Measurements from ENCODE around the gene RET.

The RET gene

DNA sequence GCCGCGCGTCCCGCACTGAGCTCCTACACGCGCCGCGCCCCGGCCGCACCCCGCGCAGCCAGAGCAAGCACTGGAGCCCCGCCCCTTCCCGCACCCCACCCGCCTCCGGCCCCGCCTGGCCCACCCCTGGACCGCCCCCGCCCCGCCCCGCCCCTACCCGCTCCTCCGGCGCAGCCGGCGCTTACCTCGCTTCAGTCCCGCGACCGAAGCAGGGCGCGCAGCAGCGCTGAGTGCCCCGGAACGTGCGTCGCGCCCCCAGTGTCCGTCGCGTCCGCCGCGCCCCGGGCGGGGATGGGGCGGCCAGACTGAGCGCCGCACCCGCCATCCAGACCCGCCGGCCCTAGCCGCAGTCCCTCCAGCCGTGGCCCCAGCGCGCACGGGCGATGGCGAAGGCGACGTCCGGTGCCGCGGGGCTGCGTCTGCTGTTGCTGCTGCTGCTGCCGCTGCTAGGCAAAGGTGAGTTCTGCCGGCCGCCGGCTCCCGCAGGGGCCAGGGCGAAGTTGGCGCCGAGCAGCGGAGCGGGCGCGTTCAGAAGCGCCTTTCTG, at the start of gene RET:
Gene RET, plus strand, starts transcription at position 194 of the 545 bp plus-strand sequence. Its CDS starts 190 bp downstream, at position 384.
- DNase-seq = no peak

DNA sequence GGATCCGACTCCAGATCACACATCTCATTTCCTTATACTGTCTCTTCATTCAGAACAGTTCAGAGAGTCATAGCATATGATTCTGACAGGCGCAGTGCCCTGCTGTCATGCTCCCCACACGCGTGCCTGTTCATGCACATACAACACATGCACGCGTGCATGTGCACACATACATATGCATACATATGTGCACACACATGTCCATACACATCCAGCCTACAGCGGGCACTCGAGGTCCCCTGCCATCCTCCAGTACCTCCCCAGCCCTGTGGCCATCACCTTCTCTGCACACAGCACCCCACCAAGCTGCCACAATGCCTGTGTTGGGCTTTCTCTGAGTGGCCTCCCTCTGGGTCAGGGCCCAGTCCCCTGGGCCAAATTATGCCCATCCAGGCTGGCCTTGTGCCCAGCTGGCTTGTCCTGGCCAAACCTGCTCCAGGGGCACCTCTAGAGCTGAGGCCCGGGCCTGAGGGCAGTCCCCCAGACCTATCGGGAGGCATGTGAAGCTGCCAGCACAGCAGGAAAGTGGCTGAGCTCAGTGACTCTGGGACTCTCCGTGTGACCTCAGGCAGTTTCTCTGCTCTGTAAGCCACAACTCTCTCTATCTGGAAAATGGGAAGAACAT, 49.4 kb upstream of the RET start:
- no peak for DNase-seq

DNA sequence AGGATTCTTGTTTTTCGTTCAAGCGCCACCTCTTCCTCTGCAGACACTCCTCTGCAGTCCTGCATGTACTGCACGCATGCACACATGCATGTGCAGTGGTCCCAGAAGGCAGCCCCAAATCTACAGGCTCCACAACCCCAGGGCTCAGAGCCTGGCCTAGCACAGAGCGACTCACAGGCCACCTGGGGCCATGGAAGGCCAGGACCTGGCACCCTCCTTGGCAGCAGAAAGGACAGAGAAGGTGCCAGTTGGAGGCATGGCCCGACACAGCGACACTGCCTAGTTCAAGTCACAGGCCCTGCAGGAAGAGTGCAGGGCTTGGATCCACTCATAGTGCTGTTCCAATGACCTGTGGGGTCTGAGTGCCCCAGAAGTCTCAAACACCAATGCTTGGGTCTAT, 48.7 kb upstream of the RET start:
- no peak for DNase-seq

DNA sequence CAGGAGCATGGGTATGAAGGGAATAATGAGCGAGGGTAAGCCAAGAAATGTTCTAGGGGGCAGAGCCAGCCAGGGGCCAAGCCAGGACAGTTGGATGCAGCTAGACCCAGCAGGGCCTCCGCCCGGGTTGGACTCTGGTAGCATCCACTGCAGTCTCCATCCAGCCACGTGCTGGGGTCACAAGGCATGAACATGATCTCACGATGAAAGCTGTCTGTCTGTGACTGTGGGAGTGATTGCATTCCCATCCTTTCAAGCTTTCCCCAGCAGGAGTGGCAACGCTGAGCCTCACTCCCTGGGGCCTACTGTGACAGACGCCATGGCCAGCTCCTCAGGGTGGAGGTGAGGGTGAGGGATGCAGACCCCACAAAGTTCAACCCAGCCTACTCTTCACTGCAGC, 47.8 kb upstream of the RET start:
- DNase-seq = no peak

DNA sequence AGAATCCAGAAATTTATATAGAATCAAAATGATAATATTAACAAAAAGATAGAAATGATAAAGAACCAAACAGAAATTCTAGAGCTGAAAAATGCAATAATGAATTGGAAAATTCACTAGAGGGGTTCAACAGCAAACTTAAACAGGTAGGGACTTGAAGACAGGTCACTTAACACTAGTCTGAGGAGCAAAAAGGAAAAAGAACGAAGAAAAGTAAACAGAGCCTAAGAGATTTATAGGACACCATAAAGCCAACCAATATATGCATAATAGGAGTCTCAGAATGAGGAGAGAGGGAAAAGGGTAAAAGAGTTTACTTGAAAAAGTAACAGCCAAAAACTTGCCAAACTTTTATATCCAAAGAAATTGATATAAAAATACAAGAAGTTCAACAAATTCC, 44.3 kb upstream of the RET start:
- DNase-seq = no peak

DNA sequence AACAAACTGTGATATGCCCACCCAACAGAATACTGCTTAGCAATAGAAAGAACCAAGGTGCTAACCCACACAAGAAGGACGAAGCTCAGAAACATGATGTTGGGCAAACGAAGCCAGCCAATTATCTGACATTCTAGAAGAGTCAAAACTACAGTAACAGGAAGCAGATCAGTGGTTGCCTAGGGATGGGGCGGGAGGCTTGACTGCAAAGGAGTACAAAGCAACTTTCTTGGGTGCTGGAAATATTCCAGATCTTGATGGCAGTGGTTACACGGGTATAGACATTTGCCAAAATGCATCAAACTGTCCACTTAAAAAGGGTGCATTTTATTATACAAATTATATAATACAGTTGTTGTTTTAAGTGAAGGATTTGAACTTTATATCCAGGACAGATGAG, 41.1 kb upstream of the RET start:
- DNase-seq = no peak

DNA sequence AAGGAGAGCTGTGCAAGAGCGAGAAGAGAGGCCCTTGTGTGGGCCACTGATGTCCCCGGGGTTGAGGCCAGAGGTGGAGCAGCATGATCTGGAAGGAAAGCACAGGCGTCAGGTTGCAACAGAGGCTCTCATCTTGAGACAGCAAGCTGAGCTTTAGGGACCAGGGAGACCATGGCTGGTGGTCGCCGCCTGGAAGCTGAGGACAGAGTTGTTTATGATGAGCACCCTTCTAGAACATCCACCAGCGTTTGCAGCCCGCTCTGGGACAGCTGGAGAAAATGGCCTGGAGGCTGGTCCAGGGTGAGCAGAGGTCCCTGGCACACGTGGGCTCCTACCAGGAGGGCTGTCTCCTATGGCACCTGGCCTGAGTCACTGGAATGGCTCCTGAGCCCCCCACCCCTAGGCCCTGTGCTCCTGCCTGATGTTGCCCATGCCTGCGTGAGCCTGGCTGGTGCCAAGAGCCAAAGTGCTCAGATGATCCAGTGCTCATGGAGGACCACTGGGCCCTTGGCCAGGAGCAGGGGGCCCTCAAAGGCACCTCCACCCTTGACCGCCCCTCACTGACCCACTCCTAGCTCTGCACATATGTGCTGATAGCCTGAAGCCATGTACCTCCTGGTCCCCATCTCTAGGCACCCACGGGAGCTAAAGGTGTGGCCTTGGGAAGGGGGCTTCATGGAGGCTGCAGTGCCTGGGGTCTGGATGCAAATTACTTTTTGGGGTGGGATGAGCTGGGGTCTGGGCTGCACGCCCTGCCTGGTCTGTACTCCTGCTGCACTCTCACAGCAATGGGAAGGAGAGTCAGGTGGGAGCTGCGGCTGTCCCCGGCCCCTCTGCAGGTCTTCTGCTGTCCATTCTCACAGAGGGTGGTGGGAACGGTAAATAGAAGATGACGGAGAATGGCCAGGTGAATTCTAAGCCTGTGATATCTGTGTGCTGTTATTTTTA, 40.1 kb upstream of the RET start:
- DNase-seq = no peak

DNA sequence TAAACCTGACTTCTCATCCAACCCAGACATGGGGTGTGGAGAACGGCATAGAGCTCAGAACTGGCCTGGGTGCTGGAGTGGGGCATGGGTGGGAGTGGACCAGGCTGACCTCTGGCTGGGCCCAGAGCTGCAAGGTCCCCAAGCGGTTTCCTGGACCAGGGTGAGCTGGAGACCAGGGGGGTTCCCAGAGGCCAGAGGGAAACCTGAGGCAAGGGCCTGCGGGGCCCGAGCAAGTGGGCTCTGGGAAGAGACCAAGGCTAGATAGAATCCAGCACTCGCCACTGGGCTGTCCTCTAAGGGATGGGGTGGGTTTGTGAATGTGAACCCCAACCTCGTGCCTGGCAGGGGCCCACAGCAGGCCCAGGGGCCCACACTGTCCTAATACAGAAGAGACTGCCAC, 39.4 kb upstream of the RET start:
- DNase-seq = no peak

DNA sequence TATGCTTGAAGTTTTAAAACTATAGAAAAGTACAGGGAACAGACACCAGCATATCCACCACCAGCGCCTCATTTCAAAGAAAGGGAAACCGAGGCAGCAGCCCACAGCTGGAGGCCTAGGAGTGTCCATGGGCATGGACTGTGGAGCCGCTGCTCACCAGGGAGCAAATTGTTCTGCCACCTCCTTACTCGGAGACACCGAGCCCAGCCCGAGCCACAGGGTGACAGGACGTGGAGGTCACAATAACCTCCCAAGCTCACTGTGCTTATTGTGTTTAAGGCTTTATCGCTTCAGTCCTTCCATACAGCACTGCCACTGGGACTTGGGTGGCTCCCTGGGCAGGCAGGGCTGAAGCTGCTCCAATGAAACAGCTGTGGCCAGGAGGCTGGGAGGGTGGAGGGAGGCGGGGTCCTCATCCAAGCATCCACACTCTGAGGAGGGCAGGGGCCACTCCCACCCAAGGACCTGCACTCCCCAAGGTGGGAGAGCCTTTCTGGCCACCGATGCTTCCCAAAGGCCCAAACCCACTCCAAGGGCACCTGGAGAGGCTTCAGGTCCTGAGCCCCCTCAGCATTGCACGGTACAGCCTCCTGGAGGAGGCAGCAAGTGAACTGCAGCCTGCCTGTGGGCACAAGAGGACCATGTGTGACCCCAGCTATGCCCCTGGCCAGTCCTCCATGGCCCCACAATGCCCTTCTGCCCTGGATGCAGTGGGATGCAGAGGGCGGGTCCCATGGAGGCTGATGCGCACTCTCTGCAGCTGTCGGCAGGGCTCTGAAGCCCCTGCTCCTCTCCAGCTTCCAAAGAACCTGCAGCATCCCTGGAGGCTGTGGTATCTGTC, 38.7 kb upstream of the RET start:
- no peak for DNase-seq

DNA sequence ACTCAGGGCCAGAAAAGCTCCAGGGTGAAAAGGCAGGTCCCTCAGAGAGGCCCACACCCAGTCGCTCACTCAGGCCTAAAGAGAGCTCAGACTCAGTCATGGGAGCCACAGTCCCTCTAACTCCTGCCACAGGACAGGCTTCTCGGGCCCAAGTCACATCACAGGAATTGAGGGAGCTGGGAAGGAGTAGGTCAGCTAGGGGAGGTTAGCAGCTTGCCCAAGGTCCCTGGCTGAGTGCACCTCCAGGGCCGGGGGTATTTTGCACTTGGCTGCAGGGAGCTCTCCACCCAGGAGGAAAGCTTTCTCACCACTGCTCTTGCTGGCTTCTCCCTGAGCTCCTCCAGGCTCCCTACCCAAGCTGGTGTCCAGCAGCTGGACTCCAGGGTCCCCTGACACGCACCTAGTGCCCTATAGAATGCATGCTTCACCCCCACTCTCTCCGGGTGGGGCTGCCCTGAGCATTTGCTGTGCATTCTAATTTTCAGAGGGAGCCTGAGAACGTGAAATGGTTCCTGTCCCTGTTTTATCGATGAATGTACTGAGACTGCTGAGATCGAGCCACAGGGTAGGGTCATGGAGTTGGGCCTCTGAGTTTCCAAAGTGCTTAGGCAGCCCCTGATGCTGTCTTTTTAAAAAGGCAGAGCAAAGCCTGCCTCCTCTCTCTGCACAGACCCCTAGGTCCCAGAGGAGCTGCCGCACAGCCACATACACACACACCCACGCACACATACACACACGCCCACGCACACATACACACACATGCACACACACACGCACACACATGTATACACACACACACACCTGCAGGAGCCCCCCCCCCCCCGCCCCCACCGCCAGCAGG, 37.9 kb upstream of the RET start:
- no peak for DNase-seq

DNA sequence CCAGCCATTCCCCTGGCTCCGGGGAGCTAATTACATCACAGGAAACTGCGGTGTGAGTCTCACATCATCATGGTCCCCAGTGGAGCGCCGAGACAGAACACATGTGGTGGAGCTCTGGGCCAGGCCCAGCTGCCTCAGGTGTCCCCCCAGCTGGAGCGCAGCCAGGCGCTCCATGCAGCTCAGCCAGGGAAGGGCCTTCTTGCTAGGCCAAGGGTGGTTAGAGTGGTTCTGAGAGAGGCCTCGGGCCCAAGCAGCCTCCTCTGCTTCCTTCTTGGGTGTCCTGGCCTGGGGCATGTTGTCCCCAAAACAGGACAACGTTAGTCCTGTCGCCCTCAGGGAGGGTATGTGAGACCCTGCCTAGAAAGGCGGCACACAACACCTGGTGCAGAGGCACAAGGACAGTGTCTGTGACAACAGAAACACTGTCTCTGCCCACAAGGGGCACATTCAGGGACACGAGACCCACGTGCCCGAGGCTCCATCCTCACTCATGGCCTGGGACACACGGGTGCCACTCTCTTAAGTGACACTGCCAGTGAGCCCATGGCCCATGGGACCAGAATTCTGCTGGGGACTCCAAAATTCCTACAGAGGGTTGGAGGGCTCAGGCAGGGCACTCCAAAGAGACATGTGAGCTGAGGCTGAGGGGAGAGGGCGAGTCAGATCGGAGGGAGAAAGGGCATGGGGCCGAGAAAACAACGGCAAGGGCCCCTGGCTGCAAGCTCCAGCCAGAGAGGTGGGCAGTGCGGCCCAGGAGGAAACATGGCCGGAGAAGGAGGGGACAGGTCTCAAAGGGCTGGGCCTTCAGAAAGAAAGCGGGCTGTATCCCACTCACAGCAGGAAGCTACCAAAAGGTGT, 37.0 kb upstream of the RET start:
- DNase-seq = no peak

DNA sequence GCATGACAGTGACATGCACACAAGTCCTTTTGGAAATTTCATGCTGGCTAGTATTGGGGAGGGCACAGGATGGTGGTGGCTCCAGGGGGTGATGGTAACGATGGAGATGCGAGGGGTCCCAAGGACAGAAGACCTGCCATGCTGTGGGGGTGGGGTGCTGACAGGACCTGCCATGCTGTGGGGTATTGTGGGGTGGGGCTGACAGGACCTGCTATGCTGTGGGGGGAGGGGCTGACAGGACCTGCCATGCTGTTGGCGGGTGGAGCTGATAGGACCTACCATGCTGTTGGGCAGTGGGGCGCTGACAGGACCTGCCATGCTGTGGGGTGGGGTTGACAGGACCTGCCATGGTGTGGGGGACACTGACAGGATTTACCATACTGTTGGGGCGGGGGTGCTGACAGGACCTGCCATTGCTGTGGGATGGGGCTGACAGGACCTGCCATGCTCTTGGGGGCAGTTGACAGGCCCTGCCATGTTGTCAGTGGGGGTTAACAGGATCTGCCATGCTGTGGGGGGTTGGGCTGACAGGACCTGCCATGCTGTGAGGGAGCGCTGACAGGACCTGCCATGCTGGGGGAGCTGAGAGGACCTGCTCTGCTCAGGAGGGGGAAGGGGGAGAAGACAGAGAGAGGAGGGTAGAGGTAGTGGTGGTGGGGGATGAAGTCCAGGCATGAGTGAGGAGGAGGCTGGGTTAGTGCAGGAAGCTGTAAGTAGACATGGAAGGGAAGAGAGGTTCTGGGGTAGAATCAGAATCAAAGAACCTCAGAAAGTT, 36.2 kb upstream of the RET start:
- DNase-seq = no peak

DNA sequence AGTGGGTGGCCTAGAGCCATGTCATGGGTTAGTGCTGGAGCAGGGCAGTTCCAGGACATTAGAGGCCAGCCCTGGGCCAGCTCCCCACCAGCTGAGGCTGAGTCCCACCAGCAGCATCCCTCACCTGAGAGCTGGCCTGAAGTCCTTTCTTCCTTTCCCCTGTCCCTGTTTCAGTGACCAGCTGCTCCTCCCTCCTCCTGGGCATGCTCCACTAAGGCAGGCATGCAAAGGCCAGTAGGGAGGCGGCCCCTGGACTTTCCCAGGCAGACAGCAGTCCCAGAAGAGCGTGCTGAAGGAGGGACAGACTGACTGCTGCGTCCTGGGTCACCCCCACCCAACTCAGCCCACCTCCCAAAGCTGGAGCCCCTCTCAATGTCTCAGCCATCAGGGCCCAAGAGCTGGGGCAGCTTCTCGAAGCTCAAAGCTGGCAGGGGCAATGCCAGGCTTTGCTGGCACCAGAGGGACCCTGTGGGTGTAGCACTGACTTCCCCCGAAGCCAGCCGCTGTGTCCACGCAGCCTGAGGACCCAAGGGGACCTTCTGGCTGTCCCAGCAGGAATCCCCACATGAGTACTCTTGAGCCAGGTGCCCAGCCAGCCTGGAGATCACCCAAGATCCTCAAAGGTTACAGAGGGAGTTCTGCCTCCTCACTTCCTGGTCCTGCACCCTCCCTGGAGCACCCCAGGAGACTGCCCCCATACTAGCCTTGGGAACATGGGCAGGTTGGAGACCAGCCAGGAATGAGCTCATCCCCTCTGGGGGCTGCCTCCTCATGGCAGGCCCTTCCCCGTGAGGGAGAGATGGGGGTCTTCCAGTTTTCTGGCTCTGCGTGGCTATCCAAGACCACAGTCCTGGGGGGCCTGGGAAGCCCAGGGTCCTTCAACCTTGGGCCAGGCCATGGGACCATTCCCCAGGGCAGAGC, 35.2 kb upstream of the RET start:
- DNase-seq = no peak

DNA sequence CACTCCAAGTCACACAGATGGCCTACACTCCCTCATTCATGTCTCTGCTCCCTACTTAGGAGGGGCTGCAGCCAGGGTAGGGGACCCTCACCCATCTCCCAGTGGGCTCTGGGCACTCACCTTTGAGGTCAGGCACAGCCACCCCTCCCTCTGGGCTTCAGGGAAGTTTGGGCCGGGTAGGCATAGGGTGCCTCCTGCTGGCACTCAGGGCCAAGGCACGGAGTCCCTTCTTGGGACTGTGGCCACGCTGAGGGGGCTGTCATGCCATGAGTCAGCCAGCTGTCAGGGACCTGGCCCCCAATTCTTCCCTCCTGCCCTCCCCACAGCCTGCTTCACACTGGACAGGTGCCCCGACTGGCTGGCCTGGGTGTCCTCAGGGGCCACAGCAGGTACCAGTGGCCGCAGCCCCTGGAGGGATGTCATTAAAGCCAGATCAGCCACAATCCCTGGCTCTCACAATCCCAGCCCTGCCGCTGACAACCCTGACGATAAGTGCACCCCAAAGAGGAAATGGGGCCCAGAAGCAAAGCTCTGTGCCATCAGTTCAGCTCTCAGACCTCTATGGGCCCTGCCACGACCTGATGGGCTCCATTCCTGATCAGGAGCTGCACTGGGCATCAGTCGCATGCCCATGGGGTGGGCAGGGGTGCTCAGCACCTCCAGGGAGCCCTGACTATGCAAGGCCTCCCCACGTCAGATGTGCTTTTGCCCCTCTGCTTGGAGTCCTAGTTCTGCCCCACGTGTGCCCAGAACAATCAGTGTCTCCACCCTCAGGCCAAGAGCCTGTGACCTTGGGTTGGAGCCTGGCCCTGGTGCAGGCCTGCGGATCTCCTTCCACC, 34.1 kb upstream of the RET start:
- DNase-seq = no peak

DNA sequence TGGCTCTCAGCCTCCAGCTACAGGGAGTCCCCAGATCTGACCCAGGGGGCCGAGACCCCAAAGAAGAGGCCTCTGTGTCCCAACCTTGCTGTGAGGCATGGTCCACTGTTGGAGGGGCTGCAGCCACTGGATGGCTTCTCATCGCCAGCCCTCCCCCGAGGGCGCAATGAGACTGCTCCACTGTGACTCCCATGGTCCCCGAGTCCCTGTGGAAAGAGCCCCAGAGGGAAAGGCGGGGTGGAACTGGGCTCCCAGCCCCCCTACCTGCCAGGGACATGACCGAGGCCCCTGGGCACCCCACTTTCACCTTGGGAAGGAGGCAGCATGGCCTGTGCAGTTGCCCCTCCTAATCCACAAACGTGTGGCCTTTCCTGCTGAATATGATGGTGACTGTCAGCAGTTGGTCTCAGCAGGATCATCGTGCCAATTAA, 33.5 kb upstream of the RET start:
- DNase-seq = no peak

DNA sequence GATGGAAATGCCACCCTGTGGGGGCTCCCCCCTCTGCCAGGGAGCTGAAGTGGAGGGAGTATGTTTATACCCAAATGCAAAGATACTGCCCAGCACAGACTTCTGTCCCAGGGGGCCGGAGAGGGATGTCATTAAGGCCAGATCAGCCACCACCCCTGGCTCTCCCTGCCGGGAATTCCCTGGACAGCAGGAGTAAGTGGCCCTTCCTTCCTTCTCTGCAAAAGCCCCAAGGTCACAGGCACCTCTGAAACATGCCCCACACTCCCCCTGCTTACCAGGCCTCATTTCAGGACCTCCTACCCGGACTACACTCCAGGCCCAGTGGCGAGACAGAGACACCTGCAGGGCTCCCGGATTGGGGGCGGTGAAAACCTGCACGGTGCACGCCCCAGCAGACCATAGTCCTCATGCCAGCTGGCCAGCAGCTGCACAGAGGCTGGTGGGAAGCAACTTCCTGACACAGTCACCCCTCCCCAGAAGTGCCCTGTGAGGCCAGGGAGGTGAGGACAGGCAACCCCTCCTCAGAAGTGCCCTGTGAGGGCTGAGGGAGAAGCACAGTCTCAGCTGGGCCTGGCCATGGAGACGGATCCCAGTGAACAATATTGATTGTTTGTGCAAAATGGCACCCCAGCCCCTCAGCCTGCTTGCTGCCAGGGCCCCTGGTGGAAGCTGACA, 33.0 kb upstream of the RET start:
- DNase-seq = no peak

DNA sequence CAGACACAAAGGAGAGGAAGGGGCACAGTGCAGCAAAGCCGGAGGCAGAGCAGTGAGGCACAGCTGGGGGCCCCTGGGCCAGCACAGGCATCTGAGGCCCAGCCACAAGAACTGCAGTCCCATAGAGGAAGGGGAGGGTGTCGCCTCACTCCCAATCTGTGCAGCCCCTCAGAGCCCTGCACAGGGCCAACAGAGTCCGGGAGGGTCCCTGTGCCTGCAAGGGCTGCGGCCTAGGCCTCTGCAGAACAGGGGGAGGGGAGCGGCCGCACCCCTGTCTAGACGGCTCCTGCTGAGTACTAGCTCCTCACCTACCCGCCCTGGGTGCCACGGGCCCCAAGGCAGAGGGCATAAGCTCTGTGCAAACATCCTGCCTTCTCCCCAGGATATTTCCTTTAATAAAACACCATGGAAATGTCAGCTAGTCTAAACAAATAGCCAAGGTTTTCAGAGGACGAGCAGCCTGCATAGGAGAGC, 32.4 kb upstream of the RET start:
- no peak for DNase-seq
